Stimulated activated CD8-positive, alpha-beta memory T cell treated with anti-CD3 and anti-CD28 coated beads, Interleukin-12 subunit alpha, Interleukin-12 subunit beta, amount 100 ng/mL, for 24 hours (primary cell): ENCODE data around the gene TNN.

Source experiments
- DNase-seq: peaks from one replicate; pipeline ENCODE4 v3.0.0-alpha.2; 2020; ENCODE audit errors: extremely low read depth

The TNN gene

GRCh38 chr1:175145899-175146528, 78.4 kb downstream of the TNN start:
- no peak for DNase-seq

- DNase-seq, result peak; percentile 37
These were observed 79.0 kb downstream of the TNN start for GRCh38 chr1:175146529-175147213.

GRCh38 chr1:175147569-175147968, 79.9 kb downstream of the TNN start:
- DNase-seq, result no peak

GRCh38 chr1:175148068-175148467, 80.4 kb downstream of the TNN start:
- no peak for DNase-seq

GRCh38 chr1:175150596-175151319, 83.1 kb downstream of the TNN start:
- no peak for DNase-seq

GRCh38 chr1:175152006-175152652, 84.5 kb downstream of the TNN start:
- DNase-seq, result peak; percentile 28

GRCh38 chr1:175154629-175155472, 87.2 kb downstream of the TNN start:
- DNase-seq, result peak; percentile 5

GRCh38 chr1:175155473-175155856, 87.8 kb downstream of the TNN start:
- no peak for DNase-seq

GRCh38 chr1:175155936-175156335, 88.3 kb downstream of the TNN start:
- no peak for DNase-seq

GRCh38 chr1:175157200-175157599, 89.6 kb downstream of the TNN start:
- DNase-seq, result no peak

- no peak for DNase-seq
These were observed 90.5 kb downstream of the TNN start for GRCh38 chr1:175158170-175158591.

GRCh38 chr1:175162955-175163354, 95.3 kb downstream of the TNN start:
- DNase-seq, result no peak

- no peak for DNase-seq
These were observed 96.1 kb downstream of the TNN start for GRCh38 chr1:175163702-175164101.

- no peak for DNase-seq
These were observed 97.1 kb downstream of the TNN start for GRCh38 chr1:175164751-175165150.

GRCh38 chr1:175166746-175167145, 99.1 kb downstream of the TNN start:
- DNase-seq, result no peak

- DNase-seq, result no peak
These were observed 100.2 kb downstream of the TNN start for GRCh38 chr1:175167861-175168260.

- DNase-seq, result no peak
These were observed 101.1 kb downstream of the TNN start for GRCh38 chr1:175168782-175169181.

- DNase-seq, result no peak
These were observed 101.8 kb downstream of the TNN start for GRCh38 chr1:175169286-175170018.

GRCh38 chr1:175171036-175171913, 103.6 kb downstream of the TNN start:
- DNase-seq, result no peak

- DNase-seq, result no peak
These were observed 104.9 kb downstream of the TNN start for GRCh38 chr1:175172503-175172902.
